Raji (cell line): ENCODE results near the gene EXOC6B.

Experiments
- POLR2A ChIP-seq: IDR thresholded peaks from 2 replicates; pipeline ENCODE4 v1.6.1; 2011; ENCODE audit warnings: low read depth, low read length, control low read depth; ENCODE audit not compliant: insufficient read depth

EXOC6B gene

GRCh38 chr2:72139471-72139873 lies 686.4 kb downstream of the EXOC6B start:
- no peak for TF ChIP-seq POLR2A

DNA sequence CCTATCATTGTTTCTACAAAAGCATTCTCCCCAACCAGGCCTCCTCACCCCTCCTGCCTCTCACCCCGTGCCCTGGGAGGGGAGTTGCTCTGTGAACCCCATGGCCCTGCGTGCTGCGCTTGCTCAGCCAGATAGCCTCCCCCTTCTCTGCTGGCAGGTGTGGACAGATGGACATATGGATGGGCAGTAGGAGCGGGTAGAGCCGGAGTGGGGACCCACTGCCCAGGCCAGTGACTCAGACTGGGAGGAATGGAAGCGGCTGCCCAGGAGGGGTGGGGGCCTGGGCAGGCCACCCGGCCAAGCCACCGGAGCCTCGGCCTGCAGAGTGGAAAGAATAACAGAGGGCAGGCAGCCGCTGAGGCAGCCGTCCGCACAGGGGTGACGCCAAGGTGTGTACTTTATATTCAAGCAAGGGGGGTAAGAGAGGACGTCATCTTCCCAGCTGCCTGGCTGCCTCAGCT lies 686.9 kb downstream of the EXOC6B start:
- TF ChIP-seq POLR2A: no peak

DNA sequence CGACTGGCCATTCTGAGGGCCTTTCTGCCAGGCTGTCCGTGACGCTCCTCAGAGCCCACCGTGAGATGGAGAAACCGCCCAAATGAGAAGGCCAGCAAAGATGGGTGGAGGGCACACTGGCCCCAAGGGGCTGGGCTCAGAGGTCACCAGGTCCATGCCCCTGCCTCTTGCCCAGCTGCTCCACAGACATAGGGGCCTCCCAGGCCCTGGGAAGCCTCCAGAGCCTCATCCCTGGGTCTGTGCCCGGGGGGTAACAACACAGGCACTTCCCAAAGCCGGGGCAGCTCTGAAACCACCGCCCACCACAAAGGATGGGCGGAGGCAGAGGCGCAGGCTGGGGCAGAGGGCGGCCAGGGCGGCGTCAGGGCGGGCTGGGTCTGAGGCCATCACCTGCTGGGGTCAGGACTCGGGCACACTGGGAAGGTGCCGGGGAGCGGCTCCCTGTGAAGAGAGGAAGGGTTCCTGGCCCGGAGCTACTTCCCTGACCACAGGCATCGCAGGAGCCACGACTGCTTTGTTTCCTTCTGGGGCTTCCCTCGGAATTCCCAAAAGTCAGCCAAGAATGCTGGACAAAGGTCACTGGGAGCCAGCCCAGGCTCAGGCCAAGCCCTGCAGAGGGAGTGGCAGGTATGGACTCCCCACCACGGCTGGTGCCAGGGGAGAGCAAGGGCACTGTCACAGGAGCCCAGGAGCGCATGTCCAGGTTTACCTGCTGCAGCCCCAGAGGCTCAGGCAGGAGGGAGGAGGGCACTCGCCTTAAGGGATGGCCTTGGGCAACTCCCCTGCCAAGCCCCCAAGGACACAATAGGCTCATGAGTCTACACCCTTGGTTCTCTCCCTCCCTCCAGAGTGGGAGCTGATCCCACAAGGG lies 687.6 kb downstream of the EXOC6B start:
- no peak for TF ChIP-seq POLR2A

GRCh38 chr2:72137498-72138010 lies 688.3 kb downstream of the EXOC6B start:
- no peak for TF ChIP-seq POLR2A

DNA sequence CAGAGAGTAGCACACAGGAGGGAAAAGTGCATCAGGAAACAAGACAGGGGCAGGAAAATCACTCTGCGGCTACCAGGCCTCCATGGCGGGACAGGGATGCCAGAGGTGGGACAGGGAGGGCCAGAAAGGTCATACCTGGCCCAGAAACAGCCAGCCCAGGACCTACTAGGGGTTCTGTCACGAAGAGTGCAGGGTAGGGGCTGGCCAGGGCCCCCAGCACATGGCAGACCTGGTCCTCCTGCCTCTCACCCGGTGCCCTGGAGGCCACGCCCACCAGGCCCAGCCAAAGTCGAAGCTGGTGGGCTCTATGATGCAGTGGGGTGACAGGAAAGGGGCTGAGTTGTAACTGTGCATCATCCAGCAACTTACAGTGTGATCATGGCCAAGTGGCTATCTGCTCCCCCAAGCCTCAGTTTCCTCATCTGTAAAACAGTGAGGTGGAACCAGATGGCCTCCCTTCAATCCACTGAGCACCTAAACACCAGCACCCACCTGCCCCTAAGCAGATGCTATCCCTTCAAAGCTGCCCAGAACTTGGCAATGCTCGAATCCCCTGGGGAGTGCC lies 688.8 kb downstream of the EXOC6B start:
- no peak for TF ChIP-seq POLR2A

- no peak for TF ChIP-seq POLR2A
These were observed 689.5 kb downstream of the EXOC6B start for GRCh38 chr2:72136331-72136730.

GRCh38 chr2:72135921-72136320 lies 689.9 kb downstream of the EXOC6B start:
- no peak for TF ChIP-seq POLR2A

GRCh38 chr2:72134997-72135800 lies 690.6 kb downstream of the EXOC6B start:
- no peak for TF ChIP-seq POLR2A

- TF ChIP-seq POLR2A: no peak
These were observed 691.3 kb downstream of the EXOC6B start for GRCh38 chr2:72134408-72134996.

DNA sequence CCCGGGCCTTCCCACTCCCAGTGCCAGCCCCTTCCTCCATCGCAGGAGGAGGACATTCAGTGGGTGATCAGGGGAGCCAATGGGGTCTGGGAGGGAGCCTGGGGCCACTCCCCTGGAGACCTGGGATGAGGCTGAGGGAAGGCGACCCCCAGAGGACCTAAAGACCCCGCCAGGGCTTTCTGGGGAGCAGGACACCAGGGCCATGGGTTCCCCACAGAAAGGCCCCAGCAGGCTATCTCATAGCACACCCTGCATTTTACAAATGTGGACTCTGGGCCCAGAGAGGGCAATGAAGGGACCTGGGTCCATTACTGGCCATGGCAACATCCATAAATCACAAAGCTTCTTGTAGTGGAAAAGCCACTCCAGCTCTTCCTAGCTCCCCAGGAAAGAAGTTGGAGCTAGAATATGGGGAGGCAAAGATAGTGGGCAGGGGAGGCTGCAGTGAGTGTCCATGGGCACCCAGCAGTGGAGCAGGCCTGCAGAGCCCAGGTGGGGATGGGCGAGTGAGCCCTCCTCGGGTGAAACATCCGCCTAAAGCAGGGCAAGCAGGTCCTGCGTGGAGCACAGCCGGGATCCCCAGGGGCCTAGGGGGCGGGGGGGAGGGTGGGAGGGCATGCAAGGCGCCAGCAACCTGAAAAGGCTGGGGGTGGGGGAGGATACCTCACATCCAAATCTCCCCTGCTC lies 692.0 kb downstream of the EXOC6B start:
- no peak for TF ChIP-seq POLR2A

DNA sequence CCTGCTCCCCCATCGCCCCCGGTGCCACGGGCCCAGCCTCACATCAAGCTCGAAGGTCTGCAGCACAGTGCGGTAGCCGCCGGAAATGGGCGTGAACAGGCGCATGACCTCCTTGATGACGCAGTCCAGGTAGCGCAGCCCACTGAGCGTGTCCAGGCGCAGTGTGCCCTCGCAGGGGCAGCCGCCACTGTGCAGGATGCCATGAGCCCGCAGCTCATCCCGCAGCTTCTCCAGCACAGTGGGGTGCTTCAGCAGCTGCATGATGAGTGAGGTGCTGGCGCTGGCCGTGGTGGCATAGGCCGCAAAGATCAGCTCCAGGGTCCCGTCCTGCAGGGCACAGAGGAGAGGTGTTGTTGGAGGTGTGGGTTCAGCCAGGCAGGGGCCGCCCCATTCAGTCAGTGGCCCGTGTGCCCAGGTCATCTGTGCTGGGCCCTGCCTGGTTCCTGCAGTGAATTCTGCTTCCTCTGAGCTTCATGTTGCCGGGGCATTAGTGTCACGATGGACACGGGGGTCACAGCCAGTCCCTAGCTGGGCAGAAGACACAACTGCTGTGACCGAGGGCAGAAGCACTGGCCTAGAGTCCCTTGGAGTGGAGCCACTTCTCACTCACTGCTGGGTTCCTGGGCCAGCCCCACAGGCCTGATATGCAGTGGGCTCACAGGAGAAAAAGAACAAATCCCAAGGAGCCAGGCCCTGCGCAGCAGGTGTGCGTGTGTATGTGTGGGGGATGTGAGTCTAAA lies 692.7 kb downstream of the EXOC6B start:
- no peak for TF ChIP-seq POLR2A

DNA sequence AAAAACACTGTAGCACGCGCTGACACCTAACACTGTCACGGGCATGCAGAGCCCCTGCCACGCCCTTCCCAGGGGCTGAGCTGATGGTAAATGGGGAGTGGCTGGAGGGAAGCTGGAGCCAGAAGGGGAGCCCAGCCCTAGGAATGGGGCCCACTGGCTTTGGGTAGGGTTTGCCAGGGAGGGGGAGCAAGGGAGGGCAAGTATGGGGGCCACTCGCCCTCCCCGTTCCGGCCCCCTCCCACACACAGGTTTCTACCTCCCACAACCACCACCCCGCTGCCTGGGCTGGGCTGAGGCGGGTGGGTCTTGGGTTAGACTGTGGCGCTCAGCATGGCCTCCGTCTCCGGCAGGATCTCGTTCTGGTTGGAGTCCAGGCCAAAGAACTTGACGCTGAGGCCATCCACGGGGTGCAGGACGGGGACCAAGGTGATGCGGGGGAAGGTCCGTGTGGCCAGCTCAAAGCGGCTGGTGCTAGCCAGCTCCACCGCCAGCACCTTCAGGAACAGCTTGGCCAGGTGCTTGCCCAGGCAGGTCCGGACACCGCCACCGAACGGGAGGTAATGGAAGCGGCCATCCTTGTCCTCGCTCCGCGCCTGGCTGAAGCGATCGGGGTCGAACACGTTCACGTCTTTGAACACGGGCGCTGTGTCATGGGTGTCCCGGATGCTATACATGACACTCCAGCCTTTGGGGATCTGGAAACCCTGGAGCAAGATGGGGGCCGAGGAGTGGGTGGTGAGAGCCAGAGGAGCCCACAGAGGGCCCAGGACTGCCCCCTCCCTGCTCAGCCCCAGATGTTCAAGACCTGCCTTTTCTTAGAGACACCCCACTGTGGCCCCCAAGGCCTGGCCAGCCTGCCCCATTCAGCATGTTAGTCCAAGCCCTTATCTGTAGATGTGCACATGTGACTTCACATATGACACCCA lies 693.7 kb downstream of the EXOC6B start:
- no peak for TF ChIP-seq POLR2A
